Measurements from ENCODE around the gene FAT3. TPM values are rescaled to one million over a fixed set of nuclear protein-coding genes. Genes with fewer than 3 reads are reported as not detected.
A peak's percentile ranks its signal among the peaks of the same experiment; 100 is the strongest.

FAT3 gene
- 1 to 10 TPM in 1 of 3 donors, under 1 TPM in 2; 0.14 to 2.7 (median 0.49) TPM for total RNA-seq
- long read RNA-seq, donor 1, result 0 reads
- long read RNA-seq, donor 2, result 0 reads

DNA sequence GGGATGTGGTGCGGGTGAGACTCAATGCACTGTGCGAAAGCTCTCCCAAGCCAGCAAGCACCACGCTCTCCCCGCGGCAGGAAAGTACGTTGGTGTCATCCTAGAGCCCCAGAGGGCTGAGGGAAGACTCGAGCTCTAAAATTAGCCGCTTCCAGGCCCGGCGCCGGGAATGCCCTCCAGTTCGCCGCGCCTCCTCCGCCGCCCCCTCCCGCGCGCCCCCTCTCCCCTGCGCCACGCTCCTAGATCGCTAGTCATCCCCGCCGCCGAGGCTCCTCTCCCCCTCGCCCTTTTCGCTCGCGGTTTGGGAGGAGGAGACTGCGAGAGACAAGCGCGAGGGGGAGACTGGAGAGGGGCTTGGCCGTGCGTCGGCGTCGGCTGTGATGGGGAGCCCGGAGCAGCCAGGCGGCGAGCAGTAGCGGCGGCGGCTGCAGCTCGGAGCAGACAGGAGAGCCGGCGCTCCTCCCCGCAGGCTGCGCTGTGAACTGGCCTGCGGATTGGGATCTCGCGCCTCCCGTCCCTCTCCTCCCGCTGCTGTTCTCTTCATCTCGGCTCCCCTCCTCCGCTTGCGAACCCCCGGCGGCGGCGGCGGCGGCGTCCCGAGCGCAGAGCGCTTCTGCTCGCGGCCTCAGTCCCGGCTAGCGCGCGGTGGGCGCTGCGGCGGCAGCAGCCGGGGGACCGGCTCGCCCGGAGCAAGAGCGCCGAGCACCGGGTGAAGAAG is at the start of gene FAT3:
TSS of gene FAT3 (plus strand) at position 412 of the 718 bp plus-strand sequence. CDS start 127,295 bp downstream, outside the sequence.
- intact Hi-C loops (cut with DNase I, micrococcal nuclease), result no loop called here
- no peaks in the 10 kb centered on the region for H3K36me3 ChIP-seq (ENCODE audit: low read depth)
- no peak within 1 kb of the TSS for H3K4me3 ChIP-seq
- H3K4me1 ChIP-seq (ENCODE audit: low read depth), result peaks cover 7% of the 10 kb centered on the region
- no peaks in the 10 kb centered on the region for H3K9me3 ChIP-seq
- ATAC-seq, result peak; percentile 65
- DNase-seq, result peak in 1 of 3 donors; percentile 41
- no peak for TF ChIP-seq CTCF (IDR thresholded peaks at IDR 0.05)

GRCh38 chr11:92179017-92179670 is 45.5 kb upstream of the FAT3 start:
- Histone ChIP-seq H3K9me3 (no peaks in the 10 kb centered on the region), H3K36me3 (ENCODE audit: low read depth) (no peaks in the 10 kb centered on the region), H3K4me3 (no peak overlapping the region), H3K4me1 (ENCODE audit: low read depth) (no peaks in the 10 kb centered on the region)
- no peak for ATAC-seq
- intact Hi-C loops (cut with DNase I, micrococcal nuclease), result no loop called here
- DNase-seq, result no peak
- TF ChIP-seq CTCF (IDR thresholded peaks at IDR 0.05), result no peak

- Histone ChIP-seq H3K4me1 (ENCODE audit: low read depth) (no peaks in the 10 kb centered on the region), H3K4me3 (no peak overlapping the region), H3K9me3 (no peaks in the 10 kb centered on the region), H3K36me3 (ENCODE audit: low read depth) (no peaks in the 10 kb centered on the region)
- no peak for TF ChIP-seq CTCF (IDR thresholded peaks at IDR 0.05)
- intact Hi-C loops (cut with DNase I, micrococcal nuclease), result no loop called here
- no peak for DNase-seq
- ATAC-seq, result no peak
These were observed 44.4 kb upstream of the FAT3 start for GRCh38 chr11:92180226-92180625.

DNA sequence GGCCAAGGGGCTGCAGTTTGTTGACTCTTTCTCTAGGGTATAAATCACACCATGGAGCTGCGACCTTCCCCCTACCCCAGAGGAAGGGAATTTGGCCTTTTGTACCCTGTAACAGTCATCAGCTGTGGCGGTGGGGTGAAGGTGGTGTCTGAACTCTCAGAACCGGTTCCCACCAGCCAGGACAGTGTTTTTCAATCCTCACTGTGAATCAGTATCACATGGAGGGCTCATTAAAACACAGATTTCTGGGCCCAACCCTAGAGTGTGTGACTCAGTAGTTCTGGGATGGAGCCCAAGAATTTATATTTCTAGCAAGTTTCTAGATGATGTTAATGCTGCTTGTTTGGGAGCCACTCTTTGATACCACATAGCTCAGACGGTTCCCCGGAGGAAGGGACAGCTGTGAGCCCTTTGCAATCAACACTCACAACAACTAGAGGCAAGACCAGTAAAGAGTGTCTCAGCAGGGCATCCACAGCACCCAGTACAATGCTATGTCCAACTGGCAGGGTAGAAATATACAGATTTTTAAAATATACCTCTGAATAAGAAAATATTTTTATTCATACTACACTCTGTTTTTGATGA is 43.9 kb upstream of the FAT3 start:
- ATAC-seq, result peak; percentile 29
- H3K4me3 ChIP-seq, result no peak overlapping the region
- no peaks in the 10 kb centered on the region for H3K9me3 ChIP-seq
- TF ChIP-seq CTCF (IDR thresholded peaks at IDR 0.05), result no peak
- no peak for DNase-seq
- H3K36me3 ChIP-seq (ENCODE audit: low read depth), result no peaks in the 10 kb centered on the region
- intact Hi-C loops (cut with DNase I, micrococcal nuclease), result no loop called here
- no peaks in the 10 kb centered on the region for H3K4me1 ChIP-seq (ENCODE audit: low read depth)

DNA sequence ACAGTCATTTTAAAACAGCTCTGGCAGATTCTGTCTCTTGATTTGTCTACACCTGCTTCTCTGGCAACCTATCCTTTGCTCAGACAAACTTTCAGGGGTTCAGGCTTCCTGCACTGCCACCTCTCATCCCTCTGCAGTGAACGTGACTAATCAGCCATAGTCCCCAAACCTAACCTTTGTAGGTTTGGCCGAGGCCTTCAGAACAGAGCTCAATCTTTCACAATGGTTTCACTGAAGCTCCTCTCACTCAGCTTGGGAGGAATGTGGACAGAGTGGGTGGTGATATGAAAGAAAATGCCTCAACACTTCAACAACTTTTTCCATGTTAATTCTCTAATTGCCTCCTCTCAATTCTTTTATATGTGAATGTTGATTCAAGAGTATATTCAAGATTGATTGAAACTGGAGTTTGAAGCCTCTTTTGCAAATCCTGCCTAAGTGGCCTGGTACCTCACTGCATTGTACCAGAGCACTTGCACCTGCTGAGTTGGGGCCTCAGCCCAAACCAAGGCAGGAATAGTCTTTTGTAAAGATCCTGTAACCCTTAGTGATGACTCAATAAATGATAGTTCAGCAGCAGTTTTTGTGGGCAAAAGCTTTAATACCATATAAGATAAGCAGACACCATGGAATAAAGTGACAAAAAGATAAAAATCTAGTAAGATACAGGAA is 33.9 kb upstream of the FAT3 start:
- ATAC-seq, result no peak
- no peak for DNase-seq
- Histone ChIP-seq H3K9me3 (no peaks in the 10 kb centered on the region), H3K4me3 (no peak overlapping the region), H3K36me3 (ENCODE audit: low read depth) (no peaks in the 10 kb centered on the region), H3K4me1 (ENCODE audit: low read depth) (no peaks in the 10 kb centered on the region)
- intact Hi-C loops (cut with DNase I, micrococcal nuclease), result no loop called here
- TF ChIP-seq CTCF (IDR thresholded peaks at IDR 0.05), result no peak
